Measurements from ENCODE around the gene CCDC9B. TPM values are rescaled to one million over a fixed set of nuclear protein-coding genes. Genes with fewer than 3 reads are reported as not detected.
A peak's percentile ranks its signal among the peaks of the same experiment; 100 is the strongest.

Gene CCDC9B
- total RNA-seq, 1 donor from 2014 or later: 58.0 TPM

- no peak for DNase-seq (ENCODE audit: low spot score)
- H3K4me1 Mint-ChIP-seq (ENCODE audit: low read depth): peaks cover 95% of the 10 kb centered on the region
- H3K27ac Mint-ChIP-seq (ENCODE audit: unreplicated experiment): peak overlapping the region; percentile 91
- peaks cover 10% of the 10 kb centered on the region for H3K36me3 Mint-ChIP-seq (ENCODE audit: low read depth)
- TF ChIP-seq, protein P1, sequence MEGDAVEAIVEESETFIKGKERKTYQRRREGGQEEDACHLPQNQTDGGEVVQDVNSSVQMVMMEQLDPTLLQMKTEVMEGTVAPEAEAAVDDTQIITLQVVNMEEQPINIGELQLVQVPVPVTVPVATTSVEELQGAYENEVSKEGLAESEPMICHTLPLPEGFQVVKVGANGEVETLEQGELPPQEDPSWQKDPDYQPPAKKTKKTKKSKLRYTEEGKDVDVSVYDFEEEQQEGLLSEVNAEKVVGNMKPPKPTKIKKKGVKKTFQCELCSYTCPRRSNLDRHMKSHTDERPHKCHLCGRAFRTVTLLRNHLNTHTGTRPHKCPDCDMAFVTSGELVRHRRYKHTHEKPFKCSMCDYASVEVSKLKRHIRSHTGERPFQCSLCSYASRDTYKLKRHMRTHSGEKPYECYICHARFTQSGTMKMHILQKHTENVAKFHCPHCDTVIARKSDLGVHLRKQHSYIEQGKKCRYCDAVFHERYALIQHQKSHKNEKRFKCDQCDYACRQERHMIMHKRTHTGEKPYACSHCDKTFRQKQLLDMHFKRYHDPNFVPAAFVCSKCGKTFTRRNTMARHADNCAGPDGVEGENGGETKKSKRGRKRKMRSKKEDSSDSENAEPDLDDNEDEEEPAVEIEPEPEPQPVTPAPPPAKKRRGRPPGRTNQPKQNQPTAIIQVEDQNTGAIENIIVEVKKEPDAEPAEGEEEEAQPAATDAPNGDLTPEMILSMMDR (IDR thresholded peaks at IDR 0.05): no peak
- no peaks in the 10 kb centered on the region for H3K27me3 Mint-ChIP-seq (ENCODE audit: low read depth)
- no peaks in the 10 kb centered on the region for H3K9me3 Mint-ChIP-seq (ENCODE audit: low read depth)
- H3K4me3 Mint-ChIP-seq (ENCODE audit: unreplicated experiment): no peak overlapping the region
Observed at GRCh38 chr15:40329804-40330203, 10.9 kb downstream of the CCDC9B start.

DNA sequence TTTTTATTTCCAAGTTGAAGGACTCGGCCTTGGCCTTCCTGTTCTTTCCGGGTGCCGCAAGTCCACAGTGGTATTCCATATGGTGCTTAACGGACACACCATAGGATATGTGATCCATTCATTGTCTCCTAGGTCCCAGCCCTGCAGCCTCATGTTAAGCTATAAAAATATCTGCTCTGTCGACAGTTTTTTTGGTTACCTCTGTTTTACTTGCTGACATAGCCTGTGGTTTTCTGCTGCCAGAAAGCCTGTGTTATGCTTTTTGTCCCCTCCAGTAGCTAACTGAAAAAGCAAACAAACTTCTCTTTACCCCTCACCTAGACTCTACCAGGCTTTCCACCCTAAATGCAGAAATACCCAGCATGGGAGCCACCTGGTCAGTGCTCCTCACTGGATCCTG, 12.0 kb downstream of the CCDC9B start:
- H3K27ac Mint-ChIP-seq (ENCODE audit: unreplicated experiment): peak overlapping the region; percentile 91

GRCh38 chr15:40328176-40328575, 12.6 kb downstream of the CCDC9B start:
- DNase-seq (ENCODE audit: low spot score): no peak
- peak overlapping the region; percentile 84 for H3K4me3 Mint-ChIP-seq (ENCODE audit: unreplicated experiment)

More for the DNA sequence above, 12.0 kb downstream of the CCDC9B start:
- peaks cover 10% of the 10 kb centered on the region for H3K36me3 Mint-ChIP-seq (ENCODE audit: low read depth)
- no peaks in the 10 kb centered on the region for H3K27me3 Mint-ChIP-seq (ENCODE audit: low read depth)
- no peaks in the 10 kb centered on the region for H3K9me3 Mint-ChIP-seq (ENCODE audit: low read depth)
- TF ChIP-seq, protein P1 (IDR thresholded peaks at IDR 0.05): no peak
- H3K4me1 Mint-ChIP-seq (ENCODE audit: low read depth): peaks cover 84% of the 10 kb centered on the region
- DNase-seq (ENCODE audit: low spot score): no peak
- H3K4me3 Mint-ChIP-seq (ENCODE audit: unreplicated experiment): peak overlapping the region; percentile 84

DNA sequence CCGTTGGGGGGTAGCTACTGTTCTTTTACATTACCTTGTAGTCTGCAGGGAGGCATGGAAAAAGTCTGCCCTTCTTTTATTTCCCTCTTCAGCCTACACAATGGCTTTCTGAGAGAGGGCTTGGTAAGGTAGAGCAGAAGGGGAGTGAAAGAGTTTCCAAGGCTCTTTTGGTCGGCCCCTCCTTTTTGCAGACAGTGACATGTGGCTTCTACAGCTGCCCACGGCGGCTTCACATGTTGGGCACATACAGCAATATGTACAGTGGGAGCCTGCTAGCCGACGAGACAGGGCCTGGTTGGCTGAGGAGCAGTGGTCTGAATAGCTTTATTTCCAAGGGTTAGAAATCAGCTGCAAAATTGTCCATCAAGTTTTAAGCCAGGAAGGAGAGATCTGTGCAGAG, 13.3 kb downstream of the CCDC9B start:
- H3K27me3 Mint-ChIP-seq (ENCODE audit: low read depth): no peaks in the 10 kb centered on the region
- DNase-seq (ENCODE audit: low spot score): no peak
- peaks cover 78% of the 10 kb centered on the region for H3K4me1 Mint-ChIP-seq (ENCODE audit: low read depth)
- H3K36me3 Mint-ChIP-seq (ENCODE audit: low read depth): peaks cover 10% of the 10 kb centered on the region
- TF ChIP-seq, protein P1 (IDR thresholded peaks at IDR 0.05): no peak
- peak overlapping the region; percentile 91 for H3K27ac Mint-ChIP-seq (ENCODE audit: unreplicated experiment)
- no peaks in the 10 kb centered on the region for H3K9me3 Mint-ChIP-seq (ENCODE audit: low read depth)
- H3K4me3 Mint-ChIP-seq (ENCODE audit: unreplicated experiment): peak overlapping the region; percentile 84

More at GRCh38 chr15:40328176-40328575, 12.6 kb downstream of the CCDC9B start:
- H3K4me1 Mint-ChIP-seq (ENCODE audit: low read depth): peaks cover 79% of the 10 kb centered on the region
- H3K27me3 Mint-ChIP-seq (ENCODE audit: low read depth): no peaks in the 10 kb centered on the region
- peaks cover 10% of the 10 kb centered on the region for H3K36me3 Mint-ChIP-seq (ENCODE audit: low read depth)
- TF ChIP-seq, protein P1 (IDR thresholded peaks at IDR 0.05): no peak
- H3K9me3 Mint-ChIP-seq (ENCODE audit: low read depth): no peaks in the 10 kb centered on the region
- peak overlapping the region; percentile 91 for H3K27ac Mint-ChIP-seq (ENCODE audit: unreplicated experiment)

DNA sequence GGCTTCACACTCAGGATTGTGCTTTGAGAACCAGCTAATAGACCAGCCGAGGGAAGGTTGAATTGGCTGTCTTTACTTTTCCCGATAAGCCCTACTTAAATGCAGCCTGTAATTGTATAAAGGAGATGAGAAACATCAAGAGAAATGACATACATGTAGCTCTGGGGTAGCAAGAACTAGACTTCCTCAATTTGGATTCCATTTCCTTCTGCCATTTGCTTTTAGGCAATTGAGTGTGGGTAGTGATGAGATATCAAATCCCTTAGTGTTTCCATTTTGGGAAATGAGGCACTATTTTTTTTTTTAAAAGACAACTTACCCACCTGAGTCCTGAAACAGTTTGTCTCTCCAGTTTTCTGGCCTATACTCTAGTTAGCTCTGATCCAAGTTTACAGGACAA, 15.0 kb downstream of the CCDC9B start:
- TF ChIP-seq, protein P1 (IDR thresholded peaks at IDR 0.05): no peak
- H3K36me3 Mint-ChIP-seq (ENCODE audit: low read depth): peaks cover 9% of the 10 kb centered on the region
- H3K4me1 Mint-ChIP-seq (ENCODE audit: low read depth): peaks cover 82% of the 10 kb centered on the region
- DNase-seq (ENCODE audit: low spot score): no peak
- H3K9me3 Mint-ChIP-seq (ENCODE audit: low read depth): no peaks in the 10 kb centered on the region
- no peaks in the 10 kb centered on the region for H3K27me3 Mint-ChIP-seq (ENCODE audit: low read depth)
- H3K4me3 Mint-ChIP-seq (ENCODE audit: unreplicated experiment): peak overlapping the region; percentile 84
- H3K27ac Mint-ChIP-seq (ENCODE audit: unreplicated experiment): peak overlapping the region; percentile 87
